Measurements from ENCODE around the gene TBC1D8. TPM values are rescaled to one million over a fixed set of nuclear protein-coding genes. Genes with fewer than 3 reads are reported as not detected.

The TBC1D8 gene
- total RNA-seq, 1 experiment from 2014 or later: 139 TPM

DNA sequence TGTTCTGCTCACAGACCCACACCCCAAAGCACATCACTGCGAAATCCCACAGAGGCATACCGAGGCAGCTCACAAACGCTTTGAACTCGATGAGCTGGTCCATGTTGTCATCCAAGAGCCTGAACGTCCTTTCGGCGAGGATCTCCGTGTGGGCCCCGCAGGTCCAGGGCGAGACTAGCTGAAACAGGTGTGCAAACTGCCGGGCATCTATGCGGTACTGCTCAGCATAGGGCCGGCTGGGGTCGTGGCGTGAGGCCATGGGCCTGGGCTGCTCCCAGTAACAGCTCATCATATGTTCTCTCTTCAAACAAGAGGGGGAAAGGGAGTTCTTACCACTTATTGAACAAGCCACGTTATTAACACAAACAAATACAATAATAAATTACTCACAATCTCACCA lies 129.0 kb downstream of the TBC1D8 start:
- Histone ChIP-seq H3K27me3 (ENCODE audit: control insufficient read depth, insufficient read depth, low read length) (no peaks in the 10 kb centered on the region), H3K9me3 (ENCODE audit: control insufficient read depth, insufficient read depth, low read depth, low read length) (no peaks in the 10 kb centered on the region), H3K36me3 (ENCODE audit: control insufficient read depth, insufficient read depth, low read length) (peaks cover 61% of the 10 kb centered on the region), H3K4me1 (ENCODE audit: control insufficient read depth, insufficient read depth, low read length) (no peaks in the 10 kb centered on the region), H3K27ac (ENCODE audit: low read length) (no peak overlapping the region), H3K4me3 (ENCODE audit: low read depth in 2 of 2, low read length in 2 of 2) (no peak overlapping the region)
- intact Hi-C loops (cut with micrococcal nuclease; ENCODE audit: unreplicated experiment) (no loop called here), in situ Hi-C loops (cut with HindIII; ENCODE audit: low pct_unique_long_range_greater_than_20kb, low sequenced_read_pairs) (no loop called here)
- CTCF ChIA-PET: no interaction called here
- no peak for ATAC-seq
- BruUV-seq (replicated peaks): no TSS peak
- POLR2A ChIA-PET: no interaction called here
- TF ChIP-seq SIN3A (IDR thresholded peaks at IDR 0.05; ENCODE audit: borderline replicate concordance, insufficient read depth, low read depth, low read length): no peak
- no peak for TF ChIP-seq TCF7L2 (IDR thresholded peaks at IDR 0.05; ENCODE audit: low read depth, low read length)
- no peak for TF ChIP-seq POLR2AphosphoS5 (IDR thresholded peaks at IDR 0.05; ENCODE audit: low read depth, low read length)
- TF ChIP-seq CTCF (IDR thresholded peaks at IDR 0.05): no peak
- no peak for TF ChIP-seq REST (IDR thresholded peaks at IDR 0.05; ENCODE audit: insufficient read depth in 1 of 2, low read depth in 2 of 2, low read length in 1 of 2)
- no peak for DNase-seq (ENCODE audit: low read depth, low spot score)

GRCh38 chr2:101018934-101019333 lies 132.2 kb downstream of the TBC1D8 start:
- DNase-seq (ENCODE audit: low read depth, low spot score) (no peak), ATAC-seq (no peak)
- BruUV-seq (replicated peaks): TSS peak; percentile 19
- Histone ChIP-seq H3K27me3 (ENCODE audit: control insufficient read depth, insufficient read depth, low read length) (no peaks in the 10 kb centered on the region), H3K4me3 (ENCODE audit: low read depth in 2 of 2, low read length in 2 of 2) (no peak overlapping the region), H3K27ac (ENCODE audit: low read length) (no peak overlapping the region), H3K36me3 (ENCODE audit: control insufficient read depth, insufficient read depth, low read length) (peaks cover 59% of the 10 kb centered on the region), H3K4me1 (ENCODE audit: control insufficient read depth, insufficient read depth, low read length) (peaks cover 2% of the 10 kb centered on the region), H3K9me3 (ENCODE audit: control insufficient read depth, insufficient read depth, low read depth, low read length) (no peaks in the 10 kb centered on the region)
- POLR2A ChIA-PET: no interaction called here
- CTCF ChIA-PET: no interaction called here
- TF ChIP-seq SIN3A (IDR thresholded peaks at IDR 0.05; ENCODE audit: borderline replicate concordance, insufficient read depth, low read depth, low read length): no peak
- TF ChIP-seq TCF7L2 (IDR thresholded peaks at IDR 0.05; ENCODE audit: low read depth, low read length): no peak
- TF ChIP-seq CTCF (IDR thresholded peaks at IDR 0.05): no peak
- TF ChIP-seq REST (IDR thresholded peaks at IDR 0.05; ENCODE audit: insufficient read depth in 1 of 2, low read depth in 2 of 2, low read length in 1 of 2): no peak
- no peak for TF ChIP-seq POLR2AphosphoS5 (IDR thresholded peaks at IDR 0.05; ENCODE audit: low read depth, low read length)
- in situ Hi-C loops (cut with HindIII; ENCODE audit: low pct_unique_long_range_greater_than_20kb, low sequenced_read_pairs): no loop called here
- intact Hi-C loops (cut with micrococcal nuclease; ENCODE audit: unreplicated experiment): no loop called here

Measured in Panc1 (cell line).